BLaER1 (cell line): ENCODE measurements around the gene MGAT4B.

Source experiments
- H3K27ac ChIP-seq: shearing (Covaris generic); formaldehyde crosslinking; 2 replicates; pipeline ENCODE4 v1.8.1; 2022
- H3K27me3 ChIP-seq: shearing (Covaris generic); formaldehyde crosslinking; 2 replicates; pipeline ENCODE4 v1.8.1; 2022
- H3K36me3 ChIP-seq: shearing (Covaris generic); formaldehyde crosslinking; 2 replicates; pipeline ENCODE4 v1.8.1; 2022
- H3K4me1 ChIP-seq: shearing (Covaris generic); formaldehyde crosslinking; 2 replicates; pipeline ENCODE4 v1.8.1; 2022
- H3K4me2 ChIP-seq: shearing (Covaris generic); formaldehyde crosslinking; 2 replicates; pipeline ENCODE4 v1.8.1; 2022
- H3K4me3 ChIP-seq: shearing (Covaris generic); formaldehyde crosslinking; 2 replicates; pipeline ENCODE4 v1.8.1; 2022
- H3K9ac ChIP-seq: shearing (Covaris generic); formaldehyde crosslinking; 2 replicates; pipeline ENCODE4 v1.8.1; 2022
- H3K9me3 ChIP-seq: shearing (Covaris generic); formaldehyde crosslinking; 2 replicates; pipeline ENCODE4 v1.8.1; 2022
- H4K20me1 ChIP-seq: shearing (Covaris generic); formaldehyde crosslinking; 2 replicates; pipeline ENCODE4 v1.8.1; 2022
- Cebpa-rat ChIP-seq: shearing (Covaris generic); IDR thresholded peaks from 2 replicates; pipeline ENCODE4 v1.8.1; 2022

Gene MGAT4B

GRCh38 chr5:179820483-179821297, 14.0 kb upstream of the MGAT4B start, which contains the start of gene SQSTM1:
TSS of gene SQSTM1 (plus strand) at chr5:179820905. CDS start at chr5:179820937, 32 bp downstream.
- Histone ChIP-seq H3K9me3 (no peaks in the 10 kb centered on the region), H3K4me1 (peaks cover 57% of the 10 kb centered on the region), H3K27ac (peak within 1 kb of the TSS; percentile 91), H3K9ac (peak within 1 kb of the TSS; percentile 92), H3K36me3 (peaks cover 35% of the 10 kb centered on the region), H4K20me1 (peaks cover 56% of the 10 kb centered on the region), H3K27me3 (peaks cover 30% of the 10 kb centered on the region), H3K4me3 (peak within 1 kb of the TSS; percentile 81), H3K4me2 (peak within 1 kb of the TSS; percentile 98)
- no peak for TF ChIP-seq Cebpa-rat

GRCh38 chr5:179820127-179820482, 13.4 kb upstream of the MGAT4B start:
- H3K36me3 ChIP-seq: peaks cover 35% of the 10 kb centered on the region
- H3K27me3 ChIP-seq: peaks cover 34% of the 10 kb centered on the region
- H3K4me1 ChIP-seq: peaks cover 57% of the 10 kb centered on the region
- peak overlapping the region; percentile 81 for H3K4me3 ChIP-seq
- peak overlapping the region; percentile 92 for H3K9ac ChIP-seq
- H4K20me1 ChIP-seq: peaks cover 51% of the 10 kb centered on the region
- peak overlapping the region; percentile 98 for H3K4me2 ChIP-seq
- no peaks in the 10 kb centered on the region for H3K9me3 ChIP-seq
- no peak for TF ChIP-seq Cebpa-rat
- peak overlapping the region; percentile 91 for H3K27ac ChIP-seq

- H3K36me3 ChIP-seq: peaks cover 35% of the 10 kb centered on the region
- H3K9me3 ChIP-seq: no peaks in the 10 kb centered on the region
- H4K20me1 ChIP-seq: peaks cover 45% of the 10 kb centered on the region
- no peak for TF ChIP-seq Cebpa-rat
- H3K4me2 ChIP-seq: peak overlapping the region; percentile 98
- peak overlapping the region; percentile 81 for H3K4me3 ChIP-seq
- H3K27ac ChIP-seq: peak overlapping the region; percentile 91
- peaks cover 34% of the 10 kb centered on the region for H3K27me3 ChIP-seq
- H3K9ac ChIP-seq: peak overlapping the region; percentile 92
- peaks cover 57% of the 10 kb centered on the region for H3K4me1 ChIP-seq
Measured at GRCh38 chr5:179819296-179820126, 12.8 kb upstream of the MGAT4B start.

GRCh38 chr5:179818746-179819295, 12.2 kb upstream of the MGAT4B start:
- peak overlapping the region; percentile 92 for H3K9ac ChIP-seq
- peak overlapping the region; percentile 81 for H3K4me3 ChIP-seq
- peaks cover 35% of the 10 kb centered on the region for H3K36me3 ChIP-seq
- TF ChIP-seq Cebpa-rat: no peak
- H3K9me3 ChIP-seq: no peaks in the 10 kb centered on the region
- H4K20me1 ChIP-seq: peaks cover 42% of the 10 kb centered on the region
- peaks cover 34% of the 10 kb centered on the region for H3K27me3 ChIP-seq
- H3K4me2 ChIP-seq: peak overlapping the region; percentile 98
- peak overlapping the region; percentile 91 for H3K27ac ChIP-seq
- H3K4me1 ChIP-seq: peaks cover 57% of the 10 kb centered on the region

- TF ChIP-seq Cebpa-rat: no peak
- H3K36me3 ChIP-seq: peaks cover 35% of the 10 kb centered on the region
- peak overlapping the region; percentile 92 for H3K9ac ChIP-seq
- peak overlapping the region; percentile 91 for H3K27ac ChIP-seq
- peaks cover 57% of the 10 kb centered on the region for H3K4me1 ChIP-seq
- peaks cover 37% of the 10 kb centered on the region for H4K20me1 ChIP-seq
- H3K4me3 ChIP-seq: peak overlapping the region; percentile 81
- H3K27me3 ChIP-seq: peaks cover 34% of the 10 kb centered on the region
- H3K9me3 ChIP-seq: no peaks in the 10 kb centered on the region
- peak overlapping the region; percentile 98 for H3K4me2 ChIP-seq
Measured at GRCh38 chr5:179817890-179818745, 11.5 kb upstream of the MGAT4B start.

GRCh38 chr5:179817470-179817840, 10.8 kb upstream of the MGAT4B start:
- no peak overlapping the region for H3K27ac ChIP-seq
- H3K27me3 ChIP-seq: peaks cover 34% of the 10 kb centered on the region
- peak overlapping the region; percentile 81 for H3K4me2 ChIP-seq
- H3K9ac ChIP-seq: no peak overlapping the region
- no peaks in the 10 kb centered on the region for H3K9me3 ChIP-seq
- H3K4me1 ChIP-seq: peaks cover 50% of the 10 kb centered on the region
- peaks cover 30% of the 10 kb centered on the region for H4K20me1 ChIP-seq
- no peak for TF ChIP-seq Cebpa-rat
- peak overlapping the region; percentile 58 for H3K4me3 ChIP-seq
- peaks cover 35% of the 10 kb centered on the region for H3K36me3 ChIP-seq

GRCh38 chr5:179816796-179817469, 10.3 kb upstream of the MGAT4B start:
- 0 out of 2 replicates have a peak overlapping the region, but pooled peaks have one; percentile 27 for H3K9ac ChIP-seq
- no peak for TF ChIP-seq Cebpa-rat
- H3K27ac ChIP-seq: no peak overlapping the region
- H3K4me1 ChIP-seq: peaks cover 45% of the 10 kb centered on the region
- peak overlapping the region; percentile 81 for H3K4me2 ChIP-seq
- peaks cover 34% of the 10 kb centered on the region for H3K27me3 ChIP-seq
- peaks cover 25% of the 10 kb centered on the region for H4K20me1 ChIP-seq
- H3K9me3 ChIP-seq: no peaks in the 10 kb centered on the region
- peaks cover 38% of the 10 kb centered on the region for H3K36me3 ChIP-seq
- peak overlapping the region; percentile 58 for H3K4me3 ChIP-seq

GRCh38 chr5:179816401-179816795, 9.7 kb upstream of the MGAT4B start:
- H3K4me3 ChIP-seq: peak overlapping the region; percentile 58
- no peak for TF ChIP-seq Cebpa-rat
- H3K9me3 ChIP-seq: no peaks in the 10 kb centered on the region
- H4K20me1 ChIP-seq: peaks cover 20% of the 10 kb centered on the region
- peaks cover 34% of the 10 kb centered on the region for H3K27me3 ChIP-seq
- peaks cover 42% of the 10 kb centered on the region for H3K4me1 ChIP-seq
- peak overlapping the region; percentile 81 for H3K4me2 ChIP-seq
- no peak overlapping the region for H3K27ac ChIP-seq
- H3K9ac ChIP-seq: no peak overlapping the region
- H3K36me3 ChIP-seq: peaks cover 44% of the 10 kb centered on the region
